Measurements from ENCODE around the gene PLEKHG5. TPM values are rescaled to one million over a fixed set of nuclear protein-coding genes. Genes with fewer than 3 reads are reported as not detected.

The PLEKHG5 gene
- total RNA-seq, 1 donor from 2014 or later, result 32.4 TPM

DNA sequence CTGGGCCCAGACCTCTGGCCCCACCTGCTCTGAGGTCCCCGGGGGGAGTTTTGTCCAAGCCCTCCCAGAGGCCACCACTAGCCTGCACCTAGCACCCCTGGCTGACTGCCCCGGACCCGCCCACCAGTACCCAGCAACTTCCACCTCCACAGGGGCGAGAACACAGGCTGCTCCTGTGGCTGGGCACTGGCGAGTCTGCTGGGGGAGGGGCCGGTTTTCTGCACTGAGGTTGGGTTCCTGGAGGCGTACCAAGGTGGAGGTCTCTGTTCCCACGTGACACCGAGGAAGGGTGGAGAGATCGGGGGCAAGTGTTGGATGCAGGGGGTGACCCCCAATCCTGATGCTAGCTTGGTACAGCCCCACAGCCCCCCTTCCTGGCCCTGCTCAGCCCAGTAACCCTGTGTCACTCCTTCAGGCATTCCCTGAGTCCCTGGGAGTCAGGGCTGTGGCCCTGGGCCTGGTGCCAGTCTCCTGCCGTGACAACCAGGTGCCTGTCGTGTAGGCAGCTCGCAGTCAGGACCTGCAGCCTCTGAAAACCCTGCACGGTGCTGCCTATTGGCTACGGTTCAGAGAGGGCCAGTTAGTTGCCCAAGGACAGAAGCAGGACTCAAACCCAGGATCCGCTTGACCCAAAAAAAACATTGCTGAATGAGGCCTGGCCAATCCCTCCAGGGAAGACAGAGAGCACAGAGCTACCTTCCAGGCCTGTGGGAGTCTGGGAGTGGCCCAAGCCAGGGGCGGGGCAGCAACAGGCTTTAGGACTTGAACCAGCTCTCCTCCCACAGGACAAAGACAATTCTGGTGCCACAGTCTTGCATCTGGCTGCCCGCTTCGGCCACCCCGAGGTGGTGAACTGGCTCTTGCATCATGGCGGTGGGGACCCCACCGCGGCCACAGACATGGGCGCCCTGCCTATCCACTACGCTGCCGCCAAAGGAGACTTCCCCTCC is 63.8 kb downstream of the PLEKHG5 start:
- TF ChIP-seq, protein P1, sequence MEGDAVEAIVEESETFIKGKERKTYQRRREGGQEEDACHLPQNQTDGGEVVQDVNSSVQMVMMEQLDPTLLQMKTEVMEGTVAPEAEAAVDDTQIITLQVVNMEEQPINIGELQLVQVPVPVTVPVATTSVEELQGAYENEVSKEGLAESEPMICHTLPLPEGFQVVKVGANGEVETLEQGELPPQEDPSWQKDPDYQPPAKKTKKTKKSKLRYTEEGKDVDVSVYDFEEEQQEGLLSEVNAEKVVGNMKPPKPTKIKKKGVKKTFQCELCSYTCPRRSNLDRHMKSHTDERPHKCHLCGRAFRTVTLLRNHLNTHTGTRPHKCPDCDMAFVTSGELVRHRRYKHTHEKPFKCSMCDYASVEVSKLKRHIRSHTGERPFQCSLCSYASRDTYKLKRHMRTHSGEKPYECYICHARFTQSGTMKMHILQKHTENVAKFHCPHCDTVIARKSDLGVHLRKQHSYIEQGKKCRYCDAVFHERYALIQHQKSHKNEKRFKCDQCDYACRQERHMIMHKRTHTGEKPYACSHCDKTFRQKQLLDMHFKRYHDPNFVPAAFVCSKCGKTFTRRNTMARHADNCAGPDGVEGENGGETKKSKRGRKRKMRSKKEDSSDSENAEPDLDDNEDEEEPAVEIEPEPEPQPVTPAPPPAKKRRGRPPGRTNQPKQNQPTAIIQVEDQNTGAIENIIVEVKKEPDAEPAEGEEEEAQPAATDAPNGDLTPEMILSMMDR (IDR thresholded peaks at IDR 0.05), result no peak
- peaks cover 26% of the 10 kb centered on the region for H3K4me1 Mint-ChIP-seq (ENCODE audit: low read depth)
- peaks cover 32% of the 10 kb centered on the region for H3K27me3 Mint-ChIP-seq (ENCODE audit: low read depth)
- H3K27ac Mint-ChIP-seq (ENCODE audit: unreplicated experiment), result no peak overlapping the region
- no peaks in the 10 kb centered on the region for H3K9me3 Mint-ChIP-seq (ENCODE audit: low read depth)
- peak; percentile 77 for DNase-seq (ENCODE audit: low spot score)
- H3K36me3 Mint-ChIP-seq (ENCODE audit: low read depth), result no peaks in the 10 kb centered on the region
- no peak overlapping the region for H3K4me3 Mint-ChIP-seq (ENCODE audit: unreplicated experiment)

DNA sequence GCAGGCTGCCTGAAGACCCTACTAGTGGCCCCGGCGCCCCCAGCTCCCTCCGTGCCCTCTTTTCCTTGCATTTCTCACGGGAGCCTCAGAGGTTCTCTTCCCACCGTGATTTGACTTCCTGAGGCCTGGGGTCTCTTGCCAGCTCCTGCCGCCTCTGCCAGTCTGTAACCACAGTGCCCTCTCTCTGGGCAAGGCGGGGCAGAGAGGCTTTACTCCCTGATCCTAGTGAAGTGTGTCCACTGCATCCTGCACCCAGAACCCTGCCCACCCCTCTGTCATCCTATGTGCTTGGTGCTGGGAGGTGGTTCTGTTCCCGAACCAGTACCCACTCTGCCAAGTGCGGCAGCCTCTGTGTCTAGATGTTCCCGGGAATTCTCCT is 64.5 kb downstream of the PLEKHG5 start:
- peaks cover 27% of the 10 kb centered on the region for H3K4me1 Mint-ChIP-seq (ENCODE audit: low read depth)
- H3K9me3 Mint-ChIP-seq (ENCODE audit: low read depth), result no peaks in the 10 kb centered on the region
- peaks cover 32% of the 10 kb centered on the region for H3K27me3 Mint-ChIP-seq (ENCODE audit: low read depth)
- H3K36me3 Mint-ChIP-seq (ENCODE audit: low read depth), result no peaks in the 10 kb centered on the region
- H3K4me3 Mint-ChIP-seq (ENCODE audit: unreplicated experiment), result no peak overlapping the region
- no peak for DNase-seq (ENCODE audit: low spot score)
- TF ChIP-seq, protein P1 (IDR thresholded peaks at IDR 0.05), result no peak
- H3K27ac Mint-ChIP-seq (ENCODE audit: unreplicated experiment), result no peak overlapping the region

DNA sequence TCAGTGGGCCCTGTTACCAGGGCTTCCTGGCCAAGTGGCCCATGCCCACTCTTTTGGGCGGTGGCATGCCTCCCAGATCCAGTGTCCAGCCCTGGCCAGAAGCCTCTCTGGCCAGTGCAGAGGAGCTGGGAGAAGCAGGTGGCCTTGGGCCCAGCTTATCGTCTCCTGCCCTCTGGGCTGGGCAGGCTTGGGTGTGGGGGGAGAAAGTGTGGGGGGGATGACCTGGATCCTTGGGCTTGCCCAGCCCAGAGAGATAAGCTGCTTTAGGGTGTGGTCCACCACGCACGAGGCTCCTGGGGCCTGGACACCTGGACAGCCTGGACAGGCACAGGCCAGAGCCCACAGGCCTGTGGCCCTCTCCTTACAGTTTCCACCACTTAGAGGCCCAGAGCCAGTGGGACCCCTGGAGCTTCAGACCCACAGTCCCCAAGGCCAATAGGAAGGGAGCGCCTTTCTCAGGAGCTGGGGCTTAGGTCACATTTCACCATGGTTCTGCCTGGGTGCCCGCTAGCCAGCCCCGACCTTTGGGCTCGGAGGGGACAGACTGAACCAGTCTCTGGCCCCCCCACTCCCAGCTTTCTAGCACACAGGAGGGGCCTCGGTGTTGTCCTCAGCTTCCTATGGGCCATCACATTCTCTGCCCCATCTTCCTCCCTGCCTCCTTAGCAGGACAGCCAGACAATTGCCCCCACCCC is 65.0 kb downstream of the PLEKHG5 start:
- TF ChIP-seq, protein P1 (IDR thresholded peaks at IDR 0.05), result no peak
- Mint-ChIP-seq H3K4me1 (ENCODE audit: low read depth) (peaks cover 27% of the 10 kb centered on the region), H3K27ac (ENCODE audit: unreplicated experiment) (no peak overlapping the region), H3K27me3 (ENCODE audit: low read depth) (peaks cover 36% of the 10 kb centered on the region), H3K4me3 (ENCODE audit: unreplicated experiment) (no peak overlapping the region), H3K9me3 (ENCODE audit: low read depth) (no peaks in the 10 kb centered on the region), H3K36me3 (ENCODE audit: low read depth) (no peaks in the 10 kb centered on the region)
- peak; percentile 72 for DNase-seq (ENCODE audit: low spot score)

DNA sequence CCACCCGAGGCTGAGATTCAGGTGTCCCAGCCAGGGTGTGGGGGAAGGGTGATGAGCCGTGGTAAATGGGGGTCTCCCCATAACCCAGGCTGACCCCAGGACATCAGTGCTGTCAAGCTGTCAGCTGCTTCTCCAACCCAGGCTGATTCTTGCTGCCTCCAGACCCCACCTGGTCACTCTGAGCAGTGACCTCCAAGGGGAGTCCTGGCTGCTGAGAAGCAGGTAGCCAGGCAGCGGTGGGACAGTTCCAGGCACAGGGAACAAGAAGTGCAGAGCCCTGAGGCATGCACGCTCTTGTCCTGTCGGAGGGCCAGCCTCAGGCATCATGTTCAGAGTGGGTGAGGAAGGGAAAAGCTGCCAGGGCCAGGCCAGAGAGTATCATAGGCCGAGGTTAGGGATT is 65.8 kb downstream of the PLEKHG5 start:
- TF ChIP-seq, protein P1 (IDR thresholded peaks at IDR 0.05), result no peak
- Mint-ChIP-seq H3K27me3 (ENCODE audit: low read depth) (peaks cover 40% of the 10 kb centered on the region), H3K4me1 (ENCODE audit: low read depth) (peaks cover 27% of the 10 kb centered on the region), H3K9me3 (ENCODE audit: low read depth) (no peaks in the 10 kb centered on the region), H3K27ac (ENCODE audit: unreplicated experiment) (no peak overlapping the region), H3K4me3 (ENCODE audit: unreplicated experiment) (no peak overlapping the region), H3K36me3 (ENCODE audit: low read depth) (no peaks in the 10 kb centered on the region)
- DNase-seq (ENCODE audit: low spot score), result peak; percentile 78

Measured in chondrocyte (in vitro differentiated cells).